ENCODE data around the gene ADAMTS10.
A peak's percentile ranks its signal among the peaks of the same experiment; 100 is the strongest.
"Not testable (repeated sequence)": the region's sequence is repeated elsewhere in the genome, so short reads cannot be mapped to it uniquely, and the experiment has no call there.

The ADAMTS10 gene
- total RNA-seq, result 1.4 to 35.2 reads per million in 2 experiments

GRCh38 chr19:8610041-8610935, at the start of gene ADAMTS10:
Gene ADAMTS10 (minus strand): TSS chr19:8610715. CDS start chr19:8605710, 5,005 bp downstream.
- peak; percentile 27 for DNase-seq (ENCODE audit: low read depth)

- DNase-seq (ENCODE audit: low read depth), result no peak
Observed at GRCh38 chr19:8659905-8660304, 49.4 kb upstream of the ADAMTS10 start.

GRCh38 chr19:8657869-8658268, 47.4 kb upstream of the ADAMTS10 start:
- no peak for DNase-seq (ENCODE audit: low read depth)

- DNase-seq (ENCODE audit: low read depth), result no peak
Observed at GRCh38 chr19:8655340-8655709, 44.8 kb upstream of the ADAMTS10 start.

- peak; percentile 45 for DNase-seq (ENCODE audit: low read depth)
Observed at GRCh38 chr19:8654591-8655339, 44.2 kb upstream of the ADAMTS10 start.

- no peak for DNase-seq (ENCODE audit: low read depth)
Observed at GRCh38 chr19:8648240-8648639, 37.7 kb upstream of the ADAMTS10 start.

- no peak for DNase-seq (ENCODE audit: low read depth)
Observed at GRCh38 chr19:8643860-8644653, 33.5 kb upstream of the ADAMTS10 start.

GRCh38 chr19:8642561-8642960, 32.0 kb upstream of the ADAMTS10 start:
- DNase-seq (ENCODE audit: low read depth), result no peak

- no peak for DNase-seq (ENCODE audit: low read depth)
Observed at GRCh38 chr19:8641908-8642547, 31.5 kb upstream of the ADAMTS10 start.

- DNase-seq (ENCODE audit: low read depth), result no peak
Observed at GRCh38 chr19:8641221-8641907, 30.8 kb upstream of the ADAMTS10 start.

GRCh38 chr19:8640402-8641004, 30.0 kb upstream of the ADAMTS10 start:
- no peak for DNase-seq (ENCODE audit: low read depth)

- DNase-seq (ENCODE audit: low read depth), result no peak
Observed at GRCh38 chr19:8639821-8640401, 29.4 kb upstream of the ADAMTS10 start.

- DNase-seq (ENCODE audit: low read depth), result no peak
Observed at GRCh38 chr19:8638078-8638619, 27.6 kb upstream of the ADAMTS10 start.

- not testable (repeated sequence) for DNase-seq (ENCODE audit: low read depth)
Observed at GRCh38 chr19:8637070-8637469, 26.6 kb upstream of the ADAMTS10 start.

GRCh38 chr19:8635422-8635821, 24.9 kb upstream of the ADAMTS10 start:
- no peak for DNase-seq (ENCODE audit: low read depth)

- no peak for DNase-seq (ENCODE audit: low read depth)
Observed at GRCh38 chr19:8631425-8631819, 20.9 kb upstream of the ADAMTS10 start.

GRCh38 chr19:8630796-8631424, 20.4 kb upstream of the ADAMTS10 start:
- DNase-seq (ENCODE audit: low read depth), result no peak

- no peak for DNase-seq (ENCODE audit: low read depth)
Observed at GRCh38 chr19:8629996-8630683, 19.6 kb upstream of the ADAMTS10 start, which contains the start of gene NFILZ. Gene NFILZ (plus strand): TSS chr19:8630633. CDS start chr19:8676766, 46,133 bp downstream.

GRCh38 chr19:8629184-8629583, 18.7 kb upstream of the ADAMTS10 start:
- no peak for DNase-seq (ENCODE audit: low read depth)
